Calu3 (cell line): ENCODE results near the gene KLHL10. TPM values are rescaled to one million over a fixed set of nuclear protein-coding genes. Genes with fewer than 3 reads are reported as not detected.

ENCODE experiments used
- BruUV-seq: library from RNA; stranded (reverse); fragments of 400-500 nt; replicated peaks from 2 replicates; lab custom pipeline; 2021; lab: Mats Ljungman, UMichigan
- CTCF ChIA-PET: fragments of 300-600 bp; sonication (Branson Sonifier 250); formaldehyde crosslinking; loops from one replicate; lab custom pipeline; 2022; ENCODE audit warnings: antibody characterized with exemption; lab: Charles Lee
- DNase-seq: peaks from one replicate; pipeline ENCODE4 v3.0.0; 2022
- H3K27ac Mint-ChIP-seq: one replicate; pipeline ENCODE4 v1.8.0; 2022; ENCODE audit warnings: mixed read lengths; ENCODE audit not compliant: unreplicated experiment
- H3K27me3 Mint-ChIP-seq: one replicate; pipeline ENCODE4 v1.8.0; 2022; ENCODE audit warnings: mixed read lengths; ENCODE audit not compliant: unreplicated experiment
- H3K36me3 Mint-ChIP-seq: one replicate; pipeline ENCODE4 v1.8.0; 2022; ENCODE audit warnings: mild to moderate bottlenecking, moderate library complexity, mixed read lengths; ENCODE audit not compliant: insufficient read depth, unreplicated experiment
- H3K4me1 Mint-ChIP-seq: one replicate; pipeline ENCODE4 v1.8.0; 2022; ENCODE audit warnings: mild to moderate bottlenecking, low read depth, mixed read lengths; ENCODE audit not compliant: unreplicated experiment
- H3K4me3 Mint-ChIP-seq: one replicate; pipeline ENCODE4 v1.8.0; 2022; ENCODE audit warnings: mild to moderate bottlenecking, low read depth, moderate library complexity, mixed read lengths; ENCODE audit not compliant: unreplicated experiment
- H3K9me3 Mint-ChIP-seq: one replicate; pipeline ENCODE4 v1.8.0; 2022; ENCODE audit warnings: low read depth, mixed read lengths; ENCODE audit not compliant: unreplicated experiment
- CTCF ChIP-seq: fragments of 200-600 bp; IDR thresholded peaks from one replicate; pipeline ENCODE4 v1.8.0; 2022; ENCODE audit warnings: antibody characterized with exemption; ENCODE audit not compliant: unreplicated experiment
- intact Hi-C: fragments of 100-400 bp; cut with micrococcal nuclease; formaldehyde crosslinking; loops from one replicate; pipeline ENCODE4 v1.10.0; 2022; ENCODE audit not compliant: unreplicated experiment
- total RNA-seq: library from RNA; stranded (reverse); gene quantifications from 2 replicates; pipeline ENCODE4 v1.2.3, GENCODE V29; 2022

The KLHL10 gene
- total RNA-seq, 1 experiment from 2014 or later = not detected

DNA sequence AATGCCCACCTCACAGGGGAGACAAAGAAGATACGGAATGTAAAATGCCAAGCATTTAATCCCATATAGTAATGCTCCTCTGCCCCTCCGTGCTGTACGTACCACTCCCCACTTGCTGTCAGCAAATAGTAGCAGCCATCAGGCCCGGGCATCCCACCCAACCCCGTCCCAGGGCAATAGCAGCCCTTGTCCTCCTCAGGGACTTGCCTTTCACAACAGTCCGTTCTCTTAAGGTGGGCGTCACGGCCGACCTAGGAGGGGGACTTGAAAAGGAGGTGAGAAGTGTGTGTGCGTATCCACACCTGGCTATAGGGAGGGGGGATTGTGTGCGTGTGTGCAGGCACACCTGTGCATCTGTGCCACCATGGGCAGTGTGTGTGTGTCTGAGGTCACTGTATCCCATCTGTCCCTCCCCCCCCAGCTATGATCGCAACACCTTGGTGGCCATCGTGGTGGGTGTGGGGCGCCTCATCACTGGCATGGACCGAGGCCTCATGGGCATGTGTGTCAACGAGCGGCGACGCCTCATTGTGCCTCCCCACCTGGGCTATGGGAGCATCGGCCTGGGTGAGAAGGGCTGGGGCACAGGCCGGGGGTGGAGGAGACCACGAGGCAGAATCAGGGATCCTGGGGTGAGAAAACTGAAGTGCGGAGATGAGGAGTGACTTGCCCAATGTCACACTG lies 20.8 kb upstream of the KLHL10 start:
- BruUV-seq = no TSS peak

DNA sequence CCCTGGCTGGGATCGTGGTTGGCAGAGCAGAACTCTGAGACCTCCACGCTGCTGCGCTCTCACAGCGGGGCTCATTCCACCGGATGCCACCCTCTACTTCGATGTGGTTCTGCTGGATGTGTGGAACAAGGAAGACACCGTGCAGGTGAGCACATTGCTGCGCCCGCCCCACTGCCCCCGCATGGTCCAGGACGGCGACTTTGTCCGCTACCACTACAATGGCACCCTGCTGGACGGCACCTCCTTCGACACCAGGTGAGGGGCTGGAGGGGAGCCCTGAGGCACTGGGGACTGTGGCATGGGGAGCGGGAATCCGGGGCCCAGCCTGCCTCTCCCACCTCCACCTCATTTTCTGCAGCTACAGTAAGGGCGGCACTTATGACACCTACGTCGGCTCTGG lies 19.6 kb upstream of the KLHL10 start:
- DNase-seq = no peak
- Mint-ChIP-seq H3K27me3 (peaks cover 45% of the 10 kb centered on the region), H3K4me3 (no peak overlapping the region), H3K4me1 (no peaks in the 10 kb centered on the region), H3K36me3 (peaks cover 25% of the 10 kb centered on the region), H3K9me3 (no peaks in the 10 kb centered on the region), H3K27ac (no peak overlapping the region)
- intact Hi-C loops = no loop called here
- CTCF ChIA-PET = no interaction called here
- no peak for TF ChIP-seq CTCF
- BruUV-seq = no TSS peak

More for the DNA sequence above, 20.8 kb upstream of the KLHL10 start:
- CTCF ChIA-PET = no interaction called here
- no peak overlapping the region for H3K27ac Mint-ChIP-seq
- no peak for TF ChIP-seq CTCF
- no peak overlapping the region for H3K4me3 Mint-ChIP-seq
- H3K36me3 Mint-ChIP-seq = peaks cover 30% of the 10 kb centered on the region
- H3K9me3 Mint-ChIP-seq = no peaks in the 10 kb centered on the region
- H3K27me3 Mint-ChIP-seq = peaks cover 40% of the 10 kb centered on the region
- intact Hi-C loops = no loop called here
- no peak for DNase-seq
- peaks cover 9% of the 10 kb centered on the region for H3K4me1 Mint-ChIP-seq

DNA sequence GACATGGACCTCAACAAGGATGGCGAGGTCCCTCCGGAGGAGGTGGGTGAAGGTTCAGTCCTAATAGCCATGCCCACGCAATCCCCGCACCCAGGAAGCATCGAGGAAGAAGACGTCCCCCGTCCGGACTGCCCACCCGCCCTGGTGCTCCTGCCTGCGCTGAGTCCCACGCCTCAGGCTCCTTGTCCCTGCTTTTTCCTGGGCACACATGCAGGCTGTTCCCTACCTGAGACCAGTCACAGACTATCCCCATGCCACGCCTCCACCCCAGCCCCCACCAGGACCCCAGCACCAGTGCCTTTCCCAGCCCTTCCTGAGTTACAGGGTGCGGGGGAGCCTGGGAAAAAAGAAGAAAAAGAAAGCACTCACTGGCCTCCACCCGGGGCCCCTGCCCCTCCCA lies 15.8 kb upstream of the KLHL10 start:
- H3K36me3 Mint-ChIP-seq = peaks cover 33% of the 10 kb centered on the region
- TF ChIP-seq CTCF = no peak
- CTCF ChIA-PET = no interaction called here
- intact Hi-C loops = no loop called here
- BruUV-seq = no TSS peak
- no peaks in the 10 kb centered on the region for H3K4me1 Mint-ChIP-seq
- no peak overlapping the region for H3K27ac Mint-ChIP-seq
- DNase-seq = no peak
- H3K9me3 Mint-ChIP-seq = no peaks in the 10 kb centered on the region
- no peak overlapping the region for H3K4me3 Mint-ChIP-seq
- peaks cover 45% of the 10 kb centered on the region for H3K27me3 Mint-ChIP-seq

DNA sequence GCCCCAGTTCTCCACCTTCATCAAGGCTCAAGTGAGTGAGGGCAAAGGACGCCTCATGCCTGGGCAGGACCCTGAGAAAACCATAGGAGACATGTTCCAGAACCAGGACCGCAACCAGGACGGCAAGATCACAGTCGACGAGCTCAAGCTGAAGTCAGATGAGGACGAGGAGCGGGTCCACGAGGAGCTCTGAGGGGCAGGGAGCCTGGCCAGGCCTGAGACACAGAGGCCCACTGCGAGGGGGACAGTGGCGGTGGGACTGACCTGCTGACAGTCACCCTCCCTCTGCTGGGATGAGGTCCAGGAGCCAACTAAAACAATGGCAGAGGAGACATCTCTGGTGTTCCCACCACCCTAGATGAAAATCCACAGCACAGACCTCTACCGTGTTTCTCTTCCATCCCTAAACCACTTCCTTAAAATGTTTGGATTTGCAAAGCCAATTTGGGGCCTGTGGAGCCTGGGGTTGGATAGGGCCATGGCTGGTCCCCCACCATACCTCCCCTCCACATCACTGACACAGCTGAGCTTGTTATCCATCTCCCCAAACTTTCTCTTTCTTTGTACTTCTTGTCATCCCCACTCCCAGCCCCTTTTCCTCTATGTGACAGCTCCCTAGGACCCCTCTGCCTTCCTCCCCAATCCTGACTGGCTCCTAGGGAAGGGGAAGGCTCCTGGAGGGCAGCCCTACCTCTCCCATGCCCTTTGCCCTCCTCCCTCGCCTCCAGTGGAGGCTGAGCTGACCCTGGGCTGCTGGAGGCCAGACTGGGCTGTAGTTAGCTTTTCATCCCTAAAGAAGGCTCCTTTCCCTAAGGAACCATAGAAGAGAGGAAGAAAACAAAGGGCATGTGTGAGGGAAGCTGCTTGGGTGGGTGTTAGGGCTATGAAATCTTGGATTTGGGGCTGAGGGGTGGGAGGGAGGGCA lies 15.1 kb upstream of the KLHL10 start:
- intact Hi-C loops = no loop called here
- Mint-ChIP-seq H3K27ac (no peak overlapping the region), H3K36me3 (peaks cover 33% of the 10 kb centered on the region), H3K9me3 (no peaks in the 10 kb centered on the region), H3K4me3 (no peak overlapping the region), H3K4me1 (no peaks in the 10 kb centered on the region), H3K27me3 (peaks cover 45% of the 10 kb centered on the region)
- BruUV-seq = no TSS peak
- no peak for TF ChIP-seq CTCF
- DNase-seq = no peak
- CTCF ChIA-PET = no interaction called here
